GM19467 (cell line): ENCODE results near the gene IQSEC2.

Experiments used
- ATAC-seq: cut with Tn5 transposase; IDR thresholded peaks from one replicate; pipeline ENCODE4 v1.9.1; 2021; ENCODE audit warnings: mild to moderate bottlenecking, moderate library complexity; ENCODE audit not compliant: unreplicated experiment

The IQSEC2 gene

DNA sequence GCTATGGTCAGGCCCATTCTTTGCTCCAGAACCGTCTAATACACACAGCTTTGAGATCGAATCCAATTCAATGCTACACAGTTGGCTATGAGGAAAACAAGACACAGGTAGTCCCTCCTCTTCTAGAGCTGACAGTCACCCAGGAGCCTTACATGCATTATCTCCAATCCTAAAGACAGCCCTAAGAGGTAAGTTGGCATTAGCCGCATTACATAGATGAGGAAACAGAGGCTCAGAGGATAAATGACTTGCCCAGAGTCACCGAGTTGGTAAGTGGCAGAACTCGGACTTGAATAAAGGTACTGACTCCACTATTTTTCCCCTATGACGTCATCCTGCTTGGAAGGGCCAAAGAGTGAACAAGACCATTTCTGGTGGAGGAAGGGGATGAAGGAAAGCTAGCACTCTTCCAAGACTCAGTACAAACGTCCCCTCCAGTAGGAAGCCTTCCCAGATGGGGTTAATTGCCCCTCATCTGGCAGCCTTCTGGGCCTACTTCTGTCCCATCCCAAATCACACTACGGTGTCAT, 8.5 kb downstream of the IQSEC2 start:
- no peak for ATAC-seq

DNA sequence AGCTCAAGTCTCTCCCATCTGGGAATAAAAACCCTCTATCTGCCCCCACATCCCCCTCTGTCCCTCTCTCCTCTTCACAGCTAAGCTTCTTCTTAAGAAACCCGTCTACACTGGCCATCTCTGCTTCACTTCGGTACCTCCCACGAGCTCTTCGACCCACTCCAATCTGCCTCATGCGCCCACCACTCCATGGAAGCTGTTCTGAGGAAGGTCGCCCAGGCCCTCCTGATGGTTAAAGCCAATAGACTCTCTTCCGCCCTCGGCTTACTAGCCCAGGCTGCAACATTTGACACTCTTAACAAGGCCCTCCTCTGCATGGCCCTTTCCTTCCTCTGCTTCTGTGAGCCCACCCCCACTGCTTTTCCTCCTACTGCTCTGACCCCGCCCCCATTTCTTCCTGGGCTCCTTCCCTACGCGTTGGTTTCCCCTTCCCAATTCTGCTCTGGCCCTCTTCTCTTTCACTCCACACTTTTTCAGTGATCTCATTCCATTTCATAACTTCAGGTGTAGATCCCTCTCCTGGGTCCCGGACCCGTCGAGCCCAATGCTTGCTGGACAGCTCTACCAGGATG, 11.8 kb downstream of the IQSEC2 start:
- ATAC-seq, result no peak

DNA sequence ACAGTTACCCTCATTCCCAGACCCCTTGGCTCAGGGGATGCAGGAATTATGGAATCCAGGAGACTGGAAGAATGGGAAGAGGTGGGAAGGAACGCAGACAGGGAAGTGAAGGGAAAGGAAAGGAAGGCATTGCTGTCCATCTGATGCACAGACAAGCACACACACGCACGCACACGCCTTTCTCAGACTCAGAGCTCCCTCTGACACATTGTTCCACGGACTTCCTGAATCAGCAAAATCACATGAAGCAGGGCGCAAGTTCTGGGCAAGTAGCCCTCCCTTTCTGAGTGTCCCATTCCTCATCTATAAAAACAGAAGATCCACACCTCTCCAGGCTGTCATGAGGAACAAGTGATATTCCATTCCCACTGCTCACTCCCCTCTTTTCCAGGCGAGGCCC, 13.2 kb downstream of the IQSEC2 start:
- no peak for ATAC-seq

- no peak for ATAC-seq
Measured at GRCh38 chrX:53266914-53267313, 14.5 kb downstream of the IQSEC2 start.

DNA sequence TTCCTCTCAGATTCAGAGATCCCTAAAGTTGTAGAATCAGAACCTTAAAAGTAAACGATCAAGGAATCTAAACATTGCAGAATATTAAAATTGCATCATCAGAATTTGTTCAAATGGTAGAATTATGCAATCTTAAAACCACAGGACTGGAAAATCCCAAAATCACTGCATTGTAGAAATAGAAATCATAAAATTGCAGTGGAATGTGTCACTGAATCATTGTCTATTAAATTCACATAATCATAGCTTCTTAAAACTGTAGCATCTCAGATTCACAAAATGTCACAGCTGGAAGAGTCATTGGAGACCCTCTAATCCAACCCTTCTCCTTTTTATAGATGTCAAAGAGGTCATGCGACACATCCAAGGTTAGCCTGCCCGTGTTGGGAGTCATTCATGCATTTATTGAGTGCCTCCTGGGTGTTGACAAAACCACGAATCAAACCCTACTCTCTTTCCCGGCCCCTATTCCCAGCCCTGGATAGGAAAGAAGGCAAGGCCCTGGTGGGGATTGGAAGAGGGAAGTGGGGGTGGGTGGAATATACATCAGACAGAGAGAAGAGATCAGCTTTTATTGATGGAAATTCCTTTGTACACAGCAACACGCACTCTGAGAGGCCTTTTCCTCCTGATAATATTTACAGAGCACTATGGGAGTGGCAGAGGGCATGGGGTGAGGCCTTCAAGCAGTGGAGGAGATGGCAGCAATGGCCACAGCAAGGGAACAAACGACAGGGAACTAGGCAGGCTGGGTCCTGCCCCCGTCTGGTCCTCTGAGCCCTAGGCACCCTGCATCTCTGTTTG, 15.4 kb downstream of the IQSEC2 start:
- ATAC-seq, result no peak

GRCh38 chrX:53263597-53264094, 17.7 kb downstream of the IQSEC2 start:
- no peak for ATAC-seq

- ATAC-seq, result no peak
Measured at GRCh38 chrX:53262918-53263394, 18.4 kb downstream of the IQSEC2 start.

- no peak for ATAC-seq
Measured at GRCh38 chrX:53262189-53262917, 19.0 kb downstream of the IQSEC2 start.

- no peak for ATAC-seq
Measured at GRCh38 chrX:53261355-53261972, 19.9 kb downstream of the IQSEC2 start.

- ATAC-seq, result no peak
Measured at GRCh38 chrX:53260836-53261235, 20.5 kb downstream of the IQSEC2 start.

DNA sequence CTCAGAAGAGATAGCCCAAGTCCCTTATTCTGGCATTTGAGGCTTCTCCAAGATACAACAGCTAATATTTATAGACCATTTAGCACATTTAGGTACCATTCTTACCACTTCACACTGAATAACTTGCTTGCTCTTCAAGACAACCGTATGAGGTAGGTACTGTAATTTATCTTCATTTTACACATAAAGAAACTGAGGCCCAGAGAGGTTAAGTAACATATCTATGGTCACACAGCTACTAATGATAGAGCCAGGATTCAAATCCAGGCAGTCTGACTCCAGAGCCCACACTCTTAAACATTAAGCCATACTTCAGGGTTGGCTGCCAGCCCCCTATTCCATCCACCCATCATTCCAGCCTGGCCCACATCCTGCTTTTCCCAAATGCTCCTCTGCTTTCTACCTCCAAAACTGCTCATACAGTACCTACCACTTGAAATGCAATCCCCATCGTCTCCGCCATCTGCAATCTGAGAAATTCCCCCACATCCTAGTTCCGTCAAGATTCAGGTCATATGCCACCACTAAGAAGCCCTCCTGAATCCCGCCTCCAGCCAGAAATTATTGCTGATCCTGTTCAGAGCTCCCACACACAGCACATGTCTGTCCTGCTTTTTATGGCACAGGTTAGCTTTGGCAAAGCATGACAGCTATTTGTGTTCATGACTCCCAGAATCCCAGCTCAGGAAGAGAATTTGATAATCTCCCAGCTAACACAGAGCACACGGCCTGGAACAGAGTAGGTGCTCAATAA, 23.5 kb downstream of the IQSEC2 start:
- ATAC-seq, result no peak

DNA sequence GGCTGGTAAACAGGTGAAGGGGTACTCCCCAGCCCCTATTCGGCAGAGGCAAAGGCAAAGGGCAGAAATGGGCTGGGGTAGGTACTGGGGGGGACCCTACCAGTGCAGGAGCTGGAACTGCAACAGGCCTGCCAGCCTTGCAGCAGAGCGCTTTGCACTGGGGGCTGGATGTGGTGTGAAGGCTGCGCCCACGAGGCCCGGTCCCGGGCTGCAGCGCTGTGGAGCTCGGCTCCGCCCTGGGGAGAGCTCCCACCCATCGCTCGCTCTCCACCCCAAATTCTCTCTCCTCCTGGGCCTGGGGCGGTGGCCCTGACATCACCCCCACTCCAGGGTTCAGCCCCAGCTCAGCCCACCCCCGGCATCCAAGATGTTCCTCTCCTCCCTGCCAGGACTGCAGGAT, 24.2 kb downstream of the IQSEC2 start:
- ATAC-seq, result no peak

DNA sequence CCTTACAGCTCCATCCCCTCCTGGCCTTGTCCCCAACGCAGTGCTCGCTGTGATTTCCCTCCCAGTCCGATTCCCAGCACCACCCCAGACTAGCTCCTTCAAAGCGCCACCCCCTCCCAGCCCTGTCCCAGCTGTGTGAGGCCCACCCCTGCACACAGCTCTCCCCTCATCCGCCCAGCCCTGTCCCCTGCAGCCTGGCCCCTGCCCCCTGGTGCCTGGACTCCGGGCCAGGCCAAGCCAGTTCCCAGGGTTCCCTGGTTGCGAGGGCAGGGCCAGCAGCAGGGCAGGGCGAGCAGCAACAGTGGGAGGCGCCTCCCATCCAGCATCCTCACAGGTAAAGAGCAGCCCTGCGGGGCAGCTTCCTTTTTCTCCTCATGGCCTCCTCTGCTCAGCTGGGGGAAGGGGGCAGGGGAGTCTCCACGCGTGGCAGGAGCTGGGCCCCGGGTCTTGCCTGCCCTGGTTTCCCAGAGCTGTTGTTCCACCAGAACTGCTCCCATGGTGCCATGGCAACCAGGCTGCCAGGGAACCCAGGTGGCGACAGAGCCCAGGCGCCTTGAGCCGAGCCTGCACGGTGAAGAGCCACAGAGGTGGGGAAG, 24.8 kb downstream of the IQSEC2 start:
- no peak for ATAC-seq

DNA sequence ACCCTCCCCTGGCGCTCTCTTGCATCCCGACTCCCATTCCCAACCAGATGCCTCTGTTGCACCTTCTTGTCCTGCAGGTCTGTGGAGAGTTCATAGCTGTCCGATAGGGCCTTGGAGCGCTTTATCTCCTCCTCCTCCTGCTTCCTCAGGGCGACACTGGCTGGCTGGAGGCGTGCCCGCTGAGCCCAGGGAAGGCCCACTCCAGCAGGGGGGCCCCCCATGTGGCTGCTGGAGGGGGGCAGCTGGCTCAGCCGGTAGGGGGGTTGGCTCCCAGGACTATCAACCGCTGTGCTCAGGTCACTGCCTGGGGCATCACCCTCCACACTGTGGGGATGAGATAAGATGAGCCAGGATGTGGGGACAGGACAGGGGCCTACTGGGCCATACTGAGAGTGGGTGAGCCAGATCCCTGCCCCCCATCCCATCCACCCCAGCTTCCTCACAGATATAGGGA, 25.6 kb downstream of the IQSEC2 start:
- no peak for ATAC-seq

- ATAC-seq, result no peak
Measured at GRCh38 chrX:53254570-53255461, 26.6 kb downstream of the IQSEC2 start.

DNA sequence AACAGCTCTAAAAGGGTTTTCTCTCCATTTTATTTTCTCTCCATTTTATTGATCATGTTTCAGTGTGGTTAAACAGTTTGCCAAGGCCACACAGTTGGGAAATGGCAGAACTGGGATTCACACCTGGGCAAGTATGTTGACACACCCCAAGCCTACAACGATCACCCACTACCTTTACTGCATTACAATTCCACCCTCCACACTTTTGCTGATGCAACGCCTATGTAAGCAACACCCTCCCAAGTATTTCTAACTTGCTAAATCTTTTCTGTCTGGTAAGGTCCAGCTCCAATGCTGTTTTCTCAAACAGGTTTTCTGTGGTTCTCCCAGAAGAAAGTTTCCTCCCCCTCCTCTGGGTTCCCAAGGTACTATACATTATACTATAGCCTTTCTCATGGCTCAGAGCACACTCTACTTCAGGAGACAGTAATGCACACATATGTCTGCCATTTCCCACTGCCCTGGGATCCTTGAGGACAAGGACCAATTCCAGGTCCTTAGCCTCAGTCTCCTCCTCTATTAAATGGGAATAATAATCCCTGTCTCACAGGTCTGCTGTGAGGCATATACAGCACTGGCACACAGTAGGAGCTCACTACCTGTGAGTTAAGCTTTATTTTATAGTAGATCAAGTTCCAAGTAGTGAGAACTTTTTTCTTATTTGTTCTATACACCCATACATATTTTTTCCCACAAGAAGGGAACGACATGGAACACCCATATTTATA, 27.9 kb downstream of the IQSEC2 start:
- ATAC-seq, result no peak

- no peak for ATAC-seq
Measured at GRCh38 chrX:53251307-53251706, 30.1 kb downstream of the IQSEC2 start.

- ATAC-seq, result no peak
Measured at GRCh38 chrX:53250556-53250955, 30.8 kb downstream of the IQSEC2 start.
